MM.1S (cell line): ENCODE data around the gene DNAJC5.

Experiments used
- DNase-seq: peaks from one replicate; pipeline ENCODE4 v3.0.0-alpha.2; 2015
- H2AFZ ChIP-seq: fragments of 300-600 bp; sonication (generic); 2 replicates; pipeline ENCODE4 v1.6.0; 2016; ENCODE audit warnings: antibody characterized with exemption, low read length
- H3F3A ChIP-seq: fragments of 300-600 bp; sonication (generic); 2 replicates; pipeline ENCODE4 v1.6.1; 2016; ENCODE audit warnings: mild to moderate bottlenecking, antibody characterized with exemption, low read length, moderate library complexity, mixed read lengths; ENCODE audit not compliant: insufficient read depth
- H3K27ac ChIP-seq: fragments of 300-600 bp; sonication (generic); 2 replicates; pipeline ENCODE4 v1.5.1; 2016; ENCODE audit warnings: mild to moderate bottlenecking, low read length
- H3K27me3 ChIP-seq: fragments of 300-600 bp; sonication (generic); replicated peaks from 2 replicates; pipeline ENCODE4 v1.6.0; 2016; ENCODE audit warnings: low read length; ENCODE audit not compliant: insufficient read depth
- H3K36me3 ChIP-seq: fragments of 300-600 bp; sonication (generic); replicated peaks from 2 replicates; pipeline ENCODE4 v1.6.1; 2016; ENCODE audit warnings: mild to moderate bottlenecking, low read length, mixed read lengths; ENCODE audit not compliant: insufficient read depth
- H3K4me1 ChIP-seq: fragments of 300-600 bp; sonication (generic); 2 replicates; pipeline ENCODE4 v1.6.1; 2016; ENCODE audit warnings: low read length, mixed read lengths
- H3K4me2 ChIP-seq: fragments of 300-600 bp; sonication (generic); 2 replicates; pipeline ENCODE4 v1.6.0; 2016; ENCODE audit warnings: low read depth, low read length
- H3K4me3 ChIP-seq: fragments of 300-600 bp; sonication (generic); 2 replicates; pipeline ENCODE4 v1.5.1; 2016; ENCODE audit warnings: low read length, mixed read lengths
- H3K79me2 ChIP-seq: fragments of 300-600 bp; sonication (generic); 2 replicates; pipeline ENCODE4 v1.6.1; 2016; ENCODE audit warnings: mixed run types, low read length, mixed read lengths
- H3K9ac ChIP-seq: fragments of 300-600 bp; sonication (generic); 2 replicates; pipeline ENCODE4 v1.6.1; 2016; ENCODE audit warnings: low read length, mixed read lengths
- H3K9me2 ChIP-seq: fragments of 300-600 bp; sonication (generic); replicated peaks from 2 replicates; pipeline ENCODE4 v1.6.1; 2016; ENCODE audit warnings: mild to moderate bottlenecking, low read length, mixed read lengths; ENCODE audit not compliant: insufficient read depth
- H3K9me3 ChIP-seq: fragments of 300-600 bp; sonication (generic); replicated peaks from 2 replicates; pipeline ENCODE4 v1.6.1; 2016; ENCODE audit warnings: mild to moderate bottlenecking, low read length, mixed read lengths; ENCODE audit not compliant: insufficient read depth
- H4K20me1 ChIP-seq: fragments of 300-600 bp; sonication (generic); 2 replicates; pipeline ENCODE4 v1.6.1; 2016; ENCODE audit warnings: mild to moderate bottlenecking, low read length, moderate library complexity, mixed read lengths; ENCODE audit not compliant: insufficient read depth
- CTCF ChIP-seq: fragments of 300-600 bp; sonication (generic); IDR thresholded peaks from 2 replicates; pipeline ENCODE4 v1.5.1; 2016; ENCODE audit warnings: antibody characterized with exemption, low read length, mixed read lengths
- EZH2 ChIP-seq: fragments of 300-600 bp; sonication (generic); optimal IDR thresholded peaks from 2 replicates; pipeline ENCODE3; 2017; ENCODE audit warnings: low read depth, mild to moderate bottlenecking, antibody characterized with exemption, low read length, mixed read lengths
- EZH2phosphoT487 ChIP-seq: fragments of 300-600 bp; sonication (generic); IDR thresholded peaks from 2 replicates; pipeline ENCODE4 v1.6.1; 2018; ENCODE audit warnings: antibody characterized with exemption, low read length

DNAJC5 gene

GRCh38 chr20:63917811-63918210 lies 22.9 kb downstream of the DNAJC5 start:
- H3F3A ChIP-seq = no peaks in the 10 kb centered on the region
- no peaks in the 10 kb centered on the region for H3K27me3 ChIP-seq
- H3K36me3 ChIP-seq = no peaks in the 10 kb centered on the region
- no peak overlapping the region for H3K4me3 ChIP-seq
- no peak for DNase-seq
- no peaks in the 10 kb centered on the region for H4K20me1 ChIP-seq
- H2AFZ ChIP-seq = no peak overlapping the region
- TF ChIP-seq EZH2 (no peak), CTCF (no peak), EZH2phosphoT487 (no peak)
- no peak overlapping the region for H3K4me2 ChIP-seq
- H3K27ac ChIP-seq = no peak overlapping the region
- no peak overlapping the region for H3K9ac ChIP-seq
- peaks cover 24% of the 10 kb centered on the region for H3K79me2 ChIP-seq
- H3K4me1 ChIP-seq = no peaks in the 10 kb centered on the region
- no peaks in the 10 kb centered on the region for H3K9me3 ChIP-seq
- H3K9me2 ChIP-seq = no peaks in the 10 kb centered on the region

DNA sequence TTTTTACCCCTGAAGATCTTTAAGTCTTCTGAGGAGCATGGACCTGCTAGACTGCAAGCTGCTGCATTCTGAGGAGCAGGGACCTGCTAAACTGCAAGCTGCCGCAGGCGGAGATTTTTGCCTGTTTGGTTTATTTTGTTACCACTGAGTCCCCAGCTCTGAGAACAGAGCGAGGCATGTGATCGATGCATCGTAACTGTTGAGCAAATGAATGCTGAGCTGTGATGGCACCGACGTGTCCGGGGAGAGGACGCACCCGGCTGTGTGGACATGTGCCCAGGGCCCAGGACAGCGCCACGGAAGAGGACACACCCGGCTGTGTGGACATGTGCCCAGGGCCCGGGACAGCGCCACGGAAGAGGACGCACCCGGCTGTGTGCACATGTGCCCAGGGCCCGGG lies 24.2 kb downstream of the DNAJC5 start:
- no peaks in the 10 kb centered on the region for H3K9me2 ChIP-seq
- H4K20me1 ChIP-seq = no peaks in the 10 kb centered on the region
- no peak overlapping the region for H3K27ac ChIP-seq
- peaks cover 11% of the 10 kb centered on the region; the same call in 1 of the 2 replicates for H3K79me2 ChIP-seq
- H3K36me3 ChIP-seq = no peaks in the 10 kb centered on the region
- no peaks in the 10 kb centered on the region for H3K4me1 ChIP-seq
- no peaks in the 10 kb centered on the region for H3K27me3 ChIP-seq
- no peak overlapping the region for H3K4me3 ChIP-seq
- H3K9ac ChIP-seq = no peak overlapping the region
- no peak overlapping the region for H3K4me2 ChIP-seq
- DNase-seq = no peak
- no peaks in the 10 kb centered on the region for H3F3A ChIP-seq
- H3K9me3 ChIP-seq = no peaks in the 10 kb centered on the region
- H2AFZ ChIP-seq = no peak overlapping the region
- TF ChIP-seq EZH2 (no peak), EZH2phosphoT487 (no peak), CTCF (no peak)

- H3K9me3 ChIP-seq = no peaks in the 10 kb centered on the region
Measured at GRCh38 chr20:63920226-63920625, 25.3 kb downstream of the DNAJC5 start.

More at GRCh38 chr20:63920226-63920625, 25.3 kb downstream of the DNAJC5 start:
- no peak overlapping the region for H3K4me3 ChIP-seq
- no peaks in the 10 kb centered on the region for H3F3A ChIP-seq
- no peaks in the 10 kb centered on the region for H3K36me3 ChIP-seq
- H3K9ac ChIP-seq = no peak overlapping the region
- no peaks in the 10 kb centered on the region for H3K9me2 ChIP-seq
- H2AFZ ChIP-seq = no peak overlapping the region
- no peaks in the 10 kb centered on the region for H3K27me3 ChIP-seq
- H3K27ac ChIP-seq = no peak overlapping the region
- H3K79me2 ChIP-seq = 0 out of 2 replicates have a peak, but pooled peaks cover 4% of the 10 kb centered on the region
- no peaks in the 10 kb centered on the region for H3K4me1 ChIP-seq
- no peak for TF ChIP-seq EZH2phosphoT487
- no peak for TF ChIP-seq EZH2
- no peak for TF ChIP-seq CTCF
- no peak for DNase-seq
- no peaks in the 10 kb centered on the region for H4K20me1 ChIP-seq
- no peak overlapping the region for H3K4me2 ChIP-seq
